Spinal cord (tissue), 10 donors: Measurements from ENCODE around the gene C4BPA. TPM values are rescaled to one million over a fixed set of nuclear protein-coding genes. Genes with fewer than 3 reads are reported as not detected.
A peak's percentile ranks its signal among the peaks of the same experiment; 100 is the strongest.

Experiments used
- DNase-seq, 6 donors: peaks; one replicate each; pipeline versions ENCODE4 v3.0.0 to v3.0.0-alpha.2; 2013 to 2015; ENCODE audit warnings: low spot score in 6 of 6, low read depth in 4 of 6
- H3K27ac ChIP-seq: one replicate; pipeline ENCODE4 v1.5.1; 2013; ENCODE audit warnings: low read depth, low read length, control low read depth
- H3K27me3 ChIP-seq: one replicate; pipeline ENCODE4 v1.6.1; 2013; ENCODE audit warnings: low read length; ENCODE audit not compliant: control insufficient read depth, insufficient read depth
- H3K36me3 ChIP-seq: one replicate; pipeline ENCODE4 v1.6.1; 2013; ENCODE audit warnings: low read length; ENCODE audit not compliant: control insufficient read depth, insufficient read depth
- H3K4me1 ChIP-seq: one replicate; pipeline ENCODE4 v1.6.1; 2013; ENCODE audit warnings: low read length; ENCODE audit not compliant: control insufficient read depth, insufficient read depth
- H3K4me3 ChIP-seq: one replicate; pipeline ENCODE4 v1.5.1; 2013; ENCODE audit warnings: low read depth, low read length, control low read depth
- H3K9me3 ChIP-seq: one replicate; pipeline ENCODE4 v1.6.1; 2013; ENCODE audit warnings: low read length; ENCODE audit not compliant: control insufficient read depth, insufficient read depth
- WGBS: methylation state at CpG from one replicate; pipeline ENCODE4 v1.1.5; 2013; ENCODE audit warnings: missing lambda C conversion rate; ENCODE audit not compliant: insufficient coverage; 5-methylcytosine and 5-hydroxymethylcytosine counted together
- polyA plus RNA-seq, 2 donors: library from polyadenylated mRNA; unstranded; fragments of 120-200 nt; gene quantifications; one replicate each; pipeline ENCODE4 v1.2.1, GENCODE V29; 2013; ENCODE audit not compliant: insufficient read length in 2 of 2
- total RNA-seq, 2 donors: library from RNA; depleted of rRNA in 1 of 2; stranded (reverse); fragments of 120-200 nt in 1 of 2; fragments of >200 nt in 1 of 2; gene quantifications; one replicate each; pipeline versions ENCODE4 v1.2.3 to v1.2.4, GENCODE V29; 2013 to 2014
- donor health status: healthy.

The C4BPA gene
- total and polyA plus RNA-seq, 4 donors: 0.11 to 0.50 (median 0.20) TPM; not detected in 1

DNA sequence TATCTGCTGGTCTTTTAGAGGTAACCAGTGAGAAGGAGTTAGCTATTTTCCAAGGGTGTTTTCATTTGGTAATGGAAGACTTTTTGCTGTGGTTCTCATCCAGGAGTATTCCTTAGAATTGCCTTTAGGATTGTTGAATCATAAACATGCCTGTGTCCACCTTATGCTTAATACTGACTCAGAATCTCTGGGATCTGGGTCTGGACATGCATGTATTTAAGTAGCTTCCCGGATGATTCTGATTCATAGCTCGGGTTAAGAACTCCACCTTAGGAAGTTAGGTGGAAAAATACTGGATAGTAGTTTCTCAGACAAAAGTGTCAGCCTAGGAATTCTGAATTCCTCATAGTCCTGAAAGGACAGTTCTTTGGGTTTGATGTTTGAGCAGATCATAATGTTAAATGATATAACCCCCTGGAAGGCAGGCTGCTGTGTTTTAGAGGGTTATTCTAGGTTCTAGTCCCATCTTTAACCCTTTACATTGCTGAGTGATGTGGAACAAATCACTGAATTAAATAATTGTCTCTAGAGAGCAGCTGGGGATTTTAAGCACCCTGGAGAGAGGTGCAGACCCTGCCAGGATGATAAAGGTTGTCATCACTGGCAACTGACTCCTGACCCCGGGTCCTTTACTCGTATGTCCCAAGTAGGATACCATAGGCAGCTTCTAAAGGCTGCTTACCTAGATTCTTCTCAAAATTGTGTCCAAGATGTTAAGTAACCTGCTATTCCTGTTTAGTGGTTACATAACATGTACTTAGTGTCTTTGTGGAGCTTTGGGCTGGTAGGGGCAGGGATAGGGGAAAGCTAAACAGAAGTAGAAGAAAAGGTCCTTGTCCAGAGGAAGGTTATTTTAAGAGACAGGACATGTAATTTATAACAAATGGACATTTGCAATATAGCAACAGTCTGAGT is 29.9 kb upstream of the C4BPA start:
- DNase-seq: no peak
- Histone ChIP-seq H3K27ac (no peak overlapping the region), H3K27me3 (no peaks in the 10 kb centered on the region), H3K4me3 (no peak overlapping the region), H3K9me3 (no peaks in the 10 kb centered on the region), H3K36me3 (peaks cover 19% of the 10 kb centered on the region), H3K4me1 (no peaks in the 10 kb centered on the region)
- WGBS: 92% methylated on average over 2 of the region's 4 CpGs

- H3K27ac ChIP-seq: no peak overlapping the region
- 97% methylated on average over 3 of the region's 5 CpGs for WGBS
- H3K36me3 ChIP-seq: peaks cover 10% of the 10 kb centered on the region
These were observed 27.7 kb upstream of the C4BPA start for GRCh38 chr1:207076181-207076955.

GRCh38 chr1:207077012-207077411 is 27.0 kb upstream of the C4BPA start:
- WGBS: no CpG with 5 or more reads among the region's 1 CpG
- H3K36me3 ChIP-seq: peaks cover 7% of the 10 kb centered on the region
- no peak for DNase-seq

More at GRCh38 chr1:207076181-207076955, 27.7 kb upstream of the C4BPA start:
- no peak for DNase-seq
- no peaks in the 10 kb centered on the region for H3K27me3 ChIP-seq
- no peak overlapping the region for H3K4me3 ChIP-seq
- H3K4me1 ChIP-seq: no peaks in the 10 kb centered on the region
- no peaks in the 10 kb centered on the region for H3K9me3 ChIP-seq

DNA sequence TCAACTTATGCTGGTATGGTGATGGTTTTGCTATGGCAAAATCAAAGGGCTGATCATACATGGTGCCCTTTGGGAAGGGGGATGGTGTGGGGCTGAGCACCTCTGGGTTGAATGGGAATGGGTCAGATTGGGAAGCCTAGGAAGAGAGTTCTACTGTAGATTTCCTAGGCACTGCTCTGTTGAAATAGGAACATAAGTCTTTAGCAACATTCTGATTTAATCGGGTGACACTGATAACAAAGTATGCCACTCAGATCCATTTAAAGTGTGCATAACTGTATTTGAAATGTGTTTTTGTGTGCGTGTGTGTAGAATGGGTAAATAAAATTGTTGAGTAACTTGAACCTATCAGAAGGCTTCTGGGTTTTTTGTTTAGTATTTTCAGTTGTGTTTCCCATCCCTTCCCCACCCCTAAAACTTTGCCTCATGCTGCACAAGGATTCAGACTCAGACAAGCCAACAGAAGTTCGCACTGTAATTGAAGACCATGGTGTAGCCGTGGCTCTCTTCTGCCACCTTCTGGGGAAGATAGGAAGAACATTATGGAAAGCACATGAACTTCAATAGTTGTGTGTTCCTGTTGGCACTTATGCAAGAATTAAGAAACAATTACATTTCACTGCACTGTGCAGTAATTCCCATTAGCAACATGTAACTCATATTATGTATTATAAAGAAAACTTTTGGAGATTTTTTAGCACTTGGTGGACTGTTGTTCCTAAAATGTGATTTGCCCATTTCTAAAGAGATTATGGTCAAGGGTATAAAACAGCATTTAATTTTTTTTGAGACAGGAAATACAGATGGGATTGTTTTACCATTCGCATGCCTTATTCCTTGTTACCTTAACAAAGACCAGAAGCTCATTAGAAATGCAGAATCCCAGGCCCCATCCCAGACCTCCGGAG is 26.3 kb upstream of the C4BPA start:
- H3K27me3 ChIP-seq: no peaks in the 10 kb centered on the region

More at GRCh38 chr1:207077012-207077411, 27.0 kb upstream of the C4BPA start:
- Histone ChIP-seq H3K27ac (no peak overlapping the region), H3K4me3 (no peak overlapping the region), H3K9me3 (no peaks in the 10 kb centered on the region), H3K27me3 (no peaks in the 10 kb centered on the region), H3K4me1 (no peaks in the 10 kb centered on the region)

GRCh38 chr1:207078578-207079132 is 25.4 kb upstream of the C4BPA start:
- Histone ChIP-seq H3K27ac (no peak overlapping the region), H3K36me3 (peaks cover 4% of the 10 kb centered on the region), H3K27me3 (no peaks in the 10 kb centered on the region), H3K4me1 (no peaks in the 10 kb centered on the region), H3K9me3 (no peaks in the 10 kb centered on the region), H3K4me3 (no peak overlapping the region)
- no peak for DNase-seq
- 91% methylated on average over 10 of the region's 11 CpGs for WGBS

More for the DNA sequence above, 26.3 kb upstream of the C4BPA start:
- peaks cover 4% of the 10 kb centered on the region for H3K36me3 ChIP-seq
- H3K4me1 ChIP-seq: no peaks in the 10 kb centered on the region
- 67% methylated on average over 1 of the region's 6 CpGs for WGBS
- no peak overlapping the region for H3K4me3 ChIP-seq
- peak; percentile 31 to 93 (median 69) for DNase-seq
- H3K27ac ChIP-seq: no peak overlapping the region
- H3K9me3 ChIP-seq: no peaks in the 10 kb centered on the region

DNA sequence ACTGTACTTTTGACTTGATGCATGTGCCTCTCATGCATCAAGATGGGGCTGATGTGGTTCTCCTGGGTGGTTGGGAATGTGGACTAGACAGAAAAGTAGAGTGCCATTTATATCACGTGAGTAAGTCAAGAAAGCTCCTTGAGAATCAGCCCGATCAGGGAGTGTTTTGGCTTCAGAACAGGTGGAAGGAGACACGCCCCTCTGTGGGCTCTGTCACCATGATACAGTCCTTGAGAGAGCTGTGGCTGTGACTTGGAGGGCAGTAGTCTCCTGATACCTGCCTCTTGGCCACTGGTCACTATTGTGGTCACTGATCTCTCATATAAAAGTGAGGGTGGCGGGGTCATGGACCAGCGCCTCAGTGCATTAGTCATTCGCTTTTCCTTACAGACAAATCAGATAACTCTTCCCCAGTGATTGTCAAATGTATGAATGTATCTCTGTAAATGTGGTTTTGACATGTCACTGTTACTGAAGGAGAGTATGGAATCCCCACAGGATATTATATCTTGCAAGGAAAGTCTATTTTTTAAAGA is 24.3 kb upstream of the C4BPA start:
- Histone ChIP-seq H3K9me3 (no peaks in the 10 kb centered on the region), H3K4me1 (no peaks in the 10 kb centered on the region), H3K27ac (no peak overlapping the region), H3K36me3 (peaks cover 4% of the 10 kb centered on the region), H3K27me3 (no peaks in the 10 kb centered on the region), H3K4me3 (no peak overlapping the region)
- 81% methylated on average over 3 of the region's 6 CpGs for WGBS
- no peak for DNase-seq

DNA sequence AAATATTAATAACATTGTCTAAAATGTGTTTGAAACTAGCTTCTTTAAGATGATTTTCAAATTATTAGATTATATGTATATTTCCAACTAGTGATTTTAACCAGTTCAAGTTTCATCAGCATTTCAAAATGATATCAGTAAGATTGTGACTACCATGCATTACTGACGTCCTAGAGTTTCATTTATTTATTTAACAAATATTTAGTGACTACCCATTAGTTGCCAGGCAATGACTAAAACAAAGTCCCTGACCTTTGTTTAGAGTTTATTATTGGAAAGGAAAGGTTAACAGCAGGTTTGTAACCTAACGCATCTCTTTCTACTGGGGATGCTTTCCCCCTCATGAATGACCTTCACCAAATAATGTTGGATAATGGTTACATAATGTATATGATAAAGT is 22.9 kb upstream of the C4BPA start:
- Histone ChIP-seq H3K27me3 (no peaks in the 10 kb centered on the region), H3K27ac (no peak overlapping the region), H3K9me3 (no peaks in the 10 kb centered on the region), H3K36me3 (peaks cover 4% of the 10 kb centered on the region), H3K4me3 (no peak overlapping the region), H3K4me1 (no peaks in the 10 kb centered on the region)
- no CpG with 5 or more reads among the region's 2 CpGs for WGBS
- DNase-seq: no peak

DNA sequence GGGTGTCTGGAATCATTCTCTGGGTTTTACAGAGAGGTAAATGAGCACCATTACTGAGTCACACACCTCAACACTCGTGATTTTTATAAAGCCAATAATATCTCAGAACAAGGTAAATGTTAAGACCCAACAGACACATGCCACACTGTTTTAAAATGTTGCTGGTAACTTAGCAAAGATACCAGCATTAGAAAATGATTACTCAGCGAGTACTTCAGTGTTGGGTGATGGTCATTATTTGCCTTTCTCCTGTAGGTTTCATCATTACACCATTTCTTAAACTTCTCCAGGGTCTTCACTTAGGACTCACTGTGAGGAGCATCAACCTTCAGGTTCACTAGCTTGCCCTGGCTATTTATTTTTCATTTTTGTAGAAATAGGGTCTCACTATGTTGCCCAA is 22.2 kb upstream of the C4BPA start:
- no peak overlapping the region for H3K27ac ChIP-seq
- H3K9me3 ChIP-seq: no peaks in the 10 kb centered on the region
- no peaks in the 10 kb centered on the region for H3K27me3 ChIP-seq
- no peak overlapping the region for H3K4me3 ChIP-seq
- WGBS: no CpG with 5 or more reads among the region's 2 CpGs
- no peaks in the 10 kb centered on the region for H3K4me1 ChIP-seq
- DNase-seq: no peak
- peaks cover 4% of the 10 kb centered on the region for H3K36me3 ChIP-seq

DNA sequence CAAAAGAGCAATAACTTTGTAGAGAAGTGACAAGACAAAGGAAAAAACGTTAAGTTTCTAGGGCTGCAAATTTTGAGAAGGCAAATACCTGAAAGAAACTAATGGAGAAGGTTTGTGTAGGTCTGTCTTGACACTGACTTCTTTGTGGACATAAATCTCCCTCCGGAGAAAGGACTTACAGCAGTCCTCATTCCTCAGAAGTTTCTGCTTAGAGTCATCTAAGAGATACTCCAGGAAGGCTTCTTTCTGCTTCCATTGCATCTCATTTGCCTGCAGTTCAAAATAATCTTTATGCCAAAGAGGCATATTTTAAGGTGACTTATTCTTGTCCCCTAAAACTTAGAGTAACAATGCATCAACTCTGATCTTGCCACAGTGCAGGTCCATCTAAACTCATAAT is 19.8 kb upstream of the C4BPA start:
- no peaks in the 10 kb centered on the region for H3K4me1 ChIP-seq
- no CpG with 5 or more reads among the region's 2 CpGs for WGBS
- H3K9me3 ChIP-seq: no peaks in the 10 kb centered on the region
- H3K36me3 ChIP-seq: no peaks in the 10 kb centered on the region
- DNase-seq: no peak
- H3K4me3 ChIP-seq: no peak overlapping the region
- no peak overlapping the region for H3K27ac ChIP-seq
- no peaks in the 10 kb centered on the region for H3K27me3 ChIP-seq
